Caco-2 (cell line): ENCODE measurements around the gene CXCL10. TPM values are rescaled to one million over a fixed set of nuclear protein-coding genes. Genes with fewer than 3 reads are reported as not detected.

ENCODE experiments used
- BruUV-seq: library from RNA; stranded (reverse); fragments of 400-500 nt; replicated peaks from 2 replicates; lab custom pipeline; 2021; lab: Mats Ljungman, UMichigan
- CTCF ChIA-PET: fragments of 300-600 bp; sonication (Branson Sonifier 250); formaldehyde crosslinking; loops from one replicate; lab custom pipeline; 2022; ENCODE audit warnings: antibody characterized with exemption; lab: Charles Lee
- POLR2A ChIA-PET: fragments of 300-600 bp; sonication (Branson Sonifier 250); formaldehyde crosslinking; loops from one replicate; lab custom pipeline; 2022; ENCODE audit warnings: antibody characterized with exemption; lab: Charles Lee
- DNase-seq, 2 experiments: peaks; one replicate each; pipeline versions ENCODE4 v3.0.0 to v3.0.0-alpha.2; 2020 to 2022
- H3K27me3 ChIP-seq: replicated peaks from 2 replicates; pipeline ENCODE4 v1.6.0; 2011; ENCODE audit warnings: low read length; ENCODE audit not compliant: control insufficient read depth, insufficient read depth
- H3K36me3 ChIP-seq: 2 replicates; pipeline ENCODE4 v1.5.1; 2011; ENCODE audit warnings: low read length; ENCODE audit not compliant: control insufficient read depth, insufficient read depth
- H3K4me1 ChIP-seq: fragments of 250-450 bp; sonication (Bioruptor Pico); 2 replicates; pipeline ENCODE4 v1.5.1; 2020; ENCODE audit warnings: mild to moderate bottlenecking
- H3K4me3 ChIP-seq: 2 replicates; pipeline ENCODE4 v1.5.1; 2011; ENCODE audit warnings: low read depth, mild to moderate bottlenecking, control low read depth, low read length
- H3K9me3 ChIP-seq: fragments of 250-450 bp; sonication (Bioruptor Pico); 2 replicates; pipeline ENCODE4 v1.5.1; 2020; ENCODE audit warnings: mild to moderate bottlenecking, moderate library complexity
- H3K27ac Mint-ChIP-seq: one replicate; pipeline ENCODE4 v1.8.0; 2022; ENCODE audit warnings: mixed read lengths; ENCODE audit not compliant: unreplicated experiment
- H3K27me3 Mint-ChIP-seq: one replicate; pipeline ENCODE4 v1.8.0; 2022; ENCODE audit warnings: mixed read lengths; ENCODE audit not compliant: insufficient read depth, unreplicated experiment
- H3K36me3 Mint-ChIP-seq: one replicate; pipeline ENCODE4 v1.8.0; 2022; ENCODE audit warnings: mild to moderate bottlenecking, mixed read lengths; ENCODE audit not compliant: insufficient read depth, unreplicated experiment
- H3K4me1 Mint-ChIP-seq: one replicate; pipeline ENCODE4 v1.8.0; 2022; ENCODE audit warnings: low read depth, mixed read lengths; ENCODE audit not compliant: unreplicated experiment
- H3K4me3 Mint-ChIP-seq: one replicate; pipeline ENCODE4 v1.8.0; 2022; ENCODE audit warnings: mild to moderate bottlenecking, moderate library complexity, mixed read lengths; ENCODE audit not compliant: unreplicated experiment
- H3K9me3 Mint-ChIP-seq: one replicate; pipeline ENCODE4 v1.8.0; 2022; ENCODE audit warnings: mixed read lengths; ENCODE audit not compliant: unreplicated experiment
- intact Hi-C: fragments of 100-400 bp; cut with micrococcal nuclease; formaldehyde crosslinking; loops from one replicate; pipeline ENCODE4 v1.10.0; 2022; ENCODE audit not compliant: unreplicated experiment
- total RNA-seq: library from RNA; stranded (reverse); gene quantifications from 2 replicates; pipeline ENCODE4 v1.2.3, GENCODE V29; 2022
- TF ChIP-seq, protein P1 (sequence below), 2 experiments: fragments of 200-600 bp in 1 of 2; IDR thresholded peaks; 1 replicate in 1 of 2; 2 replicates in 1 of 2; pipeline versions ENCODE4 v1.5.1 to v1.8.0; 2011 to 2022; ENCODE audit warnings: antibody characterized with exemption in 1 of 2, control low read depth in 1 of 2, inconsistent platforms in 1 of 2, low read depth in 1 of 2, low read length in 1 of 2, mild to moderate bottlenecking in 1 of 2, moderate library complexity in 1 of 2; ENCODE audit not compliant: insufficient read depth in 1 of 2, severe bottlenecking in 1 of 2, unreplicated experiment in 1 of 2

CXCL10 gene
- total RNA-seq, 1 experiment from 2014 or later = not detected

DNA sequence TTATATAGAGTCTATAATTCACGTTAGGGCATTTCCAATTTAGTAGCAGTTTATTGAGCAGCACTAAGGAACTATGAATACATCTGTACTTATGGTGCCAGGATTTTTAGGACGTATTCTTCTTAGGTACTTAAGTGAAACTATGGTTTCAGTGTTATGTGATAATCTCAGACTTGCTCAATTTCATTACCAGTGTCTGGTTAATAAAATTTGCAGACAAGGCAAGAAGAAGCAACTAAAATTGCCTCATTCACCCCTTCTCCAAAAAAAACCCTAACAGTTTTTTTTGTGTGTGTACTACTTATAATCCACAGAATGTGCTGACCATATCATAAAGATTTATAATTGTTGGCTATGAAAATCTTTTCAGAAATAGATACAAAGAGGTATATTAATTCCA, 6.0 kb upstream of the CXCL10 start:
- H3K36me3 ChIP-seq = no peaks in the 10 kb centered on the region
- no peak for DNase-seq
- Mint-ChIP-seq H3K4me1 (no peaks in the 10 kb centered on the region), H3K36me3 (no peaks in the 10 kb centered on the region), H3K27me3 (no peaks in the 10 kb centered on the region), H3K27ac (no peak overlapping the region), H3K9me3 (no peaks in the 10 kb centered on the region), H3K4me3 (no peak overlapping the region)
- intact Hi-C loops = no loop called here
- CTCF ChIA-PET = no interaction called here
- BruUV-seq = no TSS peak
- TF ChIP-seq, protein P1, sequence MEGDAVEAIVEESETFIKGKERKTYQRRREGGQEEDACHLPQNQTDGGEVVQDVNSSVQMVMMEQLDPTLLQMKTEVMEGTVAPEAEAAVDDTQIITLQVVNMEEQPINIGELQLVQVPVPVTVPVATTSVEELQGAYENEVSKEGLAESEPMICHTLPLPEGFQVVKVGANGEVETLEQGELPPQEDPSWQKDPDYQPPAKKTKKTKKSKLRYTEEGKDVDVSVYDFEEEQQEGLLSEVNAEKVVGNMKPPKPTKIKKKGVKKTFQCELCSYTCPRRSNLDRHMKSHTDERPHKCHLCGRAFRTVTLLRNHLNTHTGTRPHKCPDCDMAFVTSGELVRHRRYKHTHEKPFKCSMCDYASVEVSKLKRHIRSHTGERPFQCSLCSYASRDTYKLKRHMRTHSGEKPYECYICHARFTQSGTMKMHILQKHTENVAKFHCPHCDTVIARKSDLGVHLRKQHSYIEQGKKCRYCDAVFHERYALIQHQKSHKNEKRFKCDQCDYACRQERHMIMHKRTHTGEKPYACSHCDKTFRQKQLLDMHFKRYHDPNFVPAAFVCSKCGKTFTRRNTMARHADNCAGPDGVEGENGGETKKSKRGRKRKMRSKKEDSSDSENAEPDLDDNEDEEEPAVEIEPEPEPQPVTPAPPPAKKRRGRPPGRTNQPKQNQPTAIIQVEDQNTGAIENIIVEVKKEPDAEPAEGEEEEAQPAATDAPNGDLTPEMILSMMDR (IDR thresholded peaks at IDR 0.05; ENCODE audit: insufficient read depth in 1 of 2, low read depth in 1 of 2, low read length in 1 of 2, severe bottlenecking in 1 of 2, unreplicated experiment in 1 of 2) = no peak
- H3K27me3 ChIP-seq = no peaks in the 10 kb centered on the region
- no peaks in the 10 kb centered on the region for H3K4me1 ChIP-seq
- H3K9me3 ChIP-seq = no peaks in the 10 kb centered on the region
- POLR2A ChIA-PET = interaction anchor here (0.6 kb wide), 1 partner anchor 428 kb away, joined by 3 read pairs; no protein-coding TSS in a partner anchor
- no peak overlapping the region for H3K4me3 ChIP-seq

DNA sequence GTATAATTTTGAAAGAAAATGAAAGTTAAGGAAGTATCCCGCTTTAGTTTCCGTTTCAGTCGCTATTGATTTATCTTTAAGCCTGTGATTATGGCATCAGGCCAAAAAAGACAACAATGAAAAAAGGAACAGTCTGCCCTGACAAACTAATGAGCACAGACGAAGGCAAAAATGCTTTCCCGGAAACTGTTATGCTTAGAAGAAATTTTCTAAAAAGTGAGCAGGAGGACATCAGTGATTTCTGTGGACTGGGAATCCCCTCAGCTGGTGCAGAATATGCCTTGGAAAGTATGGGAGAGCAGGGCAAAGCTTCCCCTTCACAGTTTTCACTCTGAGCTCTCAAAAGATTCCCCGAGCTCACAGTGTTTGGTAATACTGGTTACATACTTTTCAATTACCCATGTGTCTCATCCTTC, 5.1 kb upstream of the CXCL10 start:
- Histone ChIP-seq H3K36me3 (no peaks in the 10 kb centered on the region), H3K27me3 (no peaks in the 10 kb centered on the region), H3K4me1 (no peaks in the 10 kb centered on the region), H3K9me3 (no peaks in the 10 kb centered on the region), H3K4me3 (no peak overlapping the region)
- intact Hi-C loops = no loop called here
- TF ChIP-seq, protein P1 (IDR thresholded peaks at IDR 0.05; ENCODE audit: insufficient read depth in 1 of 2, low read depth in 1 of 2, low read length in 1 of 2, severe bottlenecking in 1 of 2, unreplicated experiment in 1 of 2) = no peak
- Mint-ChIP-seq H3K4me3 (no peak overlapping the region), H3K27ac (no peak overlapping the region), H3K27me3 (no peaks in the 10 kb centered on the region), H3K36me3 (no peaks in the 10 kb centered on the region), H3K9me3 (no peaks in the 10 kb centered on the region), H3K4me1 (no peaks in the 10 kb centered on the region)
- ChIA-PET CTCF (interaction anchor here (1.0 kb wide), 1 partner anchor 10 kb away, joined by 3 read pairs; no protein-coding TSS in a partner anchor), POLR2A (no interaction called here)
- DNase-seq = no peak
- BruUV-seq = no TSS peak

DNA sequence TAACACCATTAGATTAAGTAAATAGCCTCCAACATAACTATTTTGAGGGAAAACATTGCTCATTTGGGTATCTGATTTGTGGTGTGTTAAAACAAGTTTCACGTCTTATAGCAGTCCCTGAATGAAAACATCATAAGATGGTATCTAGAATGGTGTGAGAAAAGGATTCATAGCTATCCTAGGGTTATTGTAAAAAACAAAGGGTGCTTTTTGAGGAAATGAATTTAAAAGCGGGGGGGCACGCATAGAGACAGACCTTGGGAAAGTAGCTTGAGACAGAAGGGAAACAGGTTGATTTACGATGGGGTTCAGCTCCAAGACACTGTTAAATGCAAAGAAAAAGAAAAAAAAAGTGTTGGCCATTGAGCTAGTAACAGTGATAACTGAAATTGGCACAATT, 768 bp upstream of the CXCL10 start:
- ChIA-PET CTCF (no interaction called here), POLR2A (no interaction called here)
- Mint-ChIP-seq H3K4me1 (no peaks in the 10 kb centered on the region), H3K27me3 (no peaks in the 10 kb centered on the region), H3K9me3 (no peaks in the 10 kb centered on the region), H3K36me3 (no peaks in the 10 kb centered on the region), H3K27ac (no peak overlapping the region), H3K4me3 (no peak overlapping the region)
- BruUV-seq = no TSS peak
- no peaks in the 10 kb centered on the region for H3K36me3 ChIP-seq
- H3K4me3 ChIP-seq = no peak overlapping the region
- no peaks in the 10 kb centered on the region for H3K27me3 ChIP-seq
- TF ChIP-seq, protein P1 (IDR thresholded peaks at IDR 0.05; ENCODE audit: insufficient read depth in 1 of 2, low read depth in 1 of 2, low read length in 1 of 2, severe bottlenecking in 1 of 2, unreplicated experiment in 1 of 2) = no peak
- H3K4me1 ChIP-seq = no peaks in the 10 kb centered on the region
- no peak for DNase-seq
- intact Hi-C loops = no loop called here
- H3K9me3 ChIP-seq = no peaks in the 10 kb centered on the region
